22Rv1 (cell line): ENCODE measurements around the gene ADNP2.

Experiments used
- H3K27ac ChIP-seq: fragments of 450-650 bp; 2 replicates; pipeline ENCODE4 v1.5.1; 2017
- CTCF ChIP-seq: fragments of 450-650 bp; IDR thresholded peaks from 2 replicates; pipeline ENCODE4 v1.5.1; 2017; ENCODE audit warnings: mild to moderate bottlenecking
- ZFX ChIP-seq: fragments of 450-650 bp; IDR thresholded peaks from 2 replicates; pipeline ENCODE4 v1.6.1; 2017; ENCODE audit warnings: antibody characterized with exemption, borderline replicate concordance

The ADNP2 gene

GRCh38 chr18:80133124-80133523, 24.1 kb downstream of the ADNP2 start:
- H3K27ac ChIP-seq, result no peak overlapping the region
- TF ChIP-seq CTCF, result no peak
- TF ChIP-seq ZFX, result no peak

- TF ChIP-seq ZFX, result no peak
- TF ChIP-seq CTCF, result no peak
Observed at GRCh38 chr18:80135136-80135535, 26.1 kb downstream of the ADNP2 start.

GRCh38 chr18:80136679-80137078, 27.6 kb downstream of the ADNP2 start:
- TF ChIP-seq CTCF (no peak), ZFX (no peak)
- no peak overlapping the region for H3K27ac ChIP-seq

More at GRCh38 chr18:80135136-80135535, 26.1 kb downstream of the ADNP2 start:
- H3K27ac ChIP-seq, result no peak overlapping the region

GRCh38 chr18:80137137-80137536, 28.1 kb downstream of the ADNP2 start:
- H3K27ac ChIP-seq, result no peak overlapping the region
- TF ChIP-seq ZFX (no peak), CTCF (no peak)

- TF ChIP-seq CTCF, result no peak
- TF ChIP-seq ZFX, result no peak
- no peak overlapping the region for H3K27ac ChIP-seq
Observed at GRCh38 chr18:80137976-80138375, 28.9 kb downstream of the ADNP2 start.

GRCh38 chr18:80140455-80140985, 31.5 kb downstream of the ADNP2 start:
- TF ChIP-seq ZFX (no peak), CTCF (no peak)
- no peak overlapping the region for H3K27ac ChIP-seq

GRCh38 chr18:80143881-80144280, 34.8 kb downstream of the ADNP2 start:
- no peak overlapping the region for H3K27ac ChIP-seq
- TF ChIP-seq ZFX, result no peak
- no peak for TF ChIP-seq CTCF
